Measurements from ENCODE around the gene EXOC3. TPM values are rescaled to one million over a fixed set of nuclear protein-coding genes. Genes with fewer than 3 reads are reported as not detected.

Gene EXOC3
- total RNA-seq, 1 donor from 2014 or later: 46.2 TPM

DNA sequence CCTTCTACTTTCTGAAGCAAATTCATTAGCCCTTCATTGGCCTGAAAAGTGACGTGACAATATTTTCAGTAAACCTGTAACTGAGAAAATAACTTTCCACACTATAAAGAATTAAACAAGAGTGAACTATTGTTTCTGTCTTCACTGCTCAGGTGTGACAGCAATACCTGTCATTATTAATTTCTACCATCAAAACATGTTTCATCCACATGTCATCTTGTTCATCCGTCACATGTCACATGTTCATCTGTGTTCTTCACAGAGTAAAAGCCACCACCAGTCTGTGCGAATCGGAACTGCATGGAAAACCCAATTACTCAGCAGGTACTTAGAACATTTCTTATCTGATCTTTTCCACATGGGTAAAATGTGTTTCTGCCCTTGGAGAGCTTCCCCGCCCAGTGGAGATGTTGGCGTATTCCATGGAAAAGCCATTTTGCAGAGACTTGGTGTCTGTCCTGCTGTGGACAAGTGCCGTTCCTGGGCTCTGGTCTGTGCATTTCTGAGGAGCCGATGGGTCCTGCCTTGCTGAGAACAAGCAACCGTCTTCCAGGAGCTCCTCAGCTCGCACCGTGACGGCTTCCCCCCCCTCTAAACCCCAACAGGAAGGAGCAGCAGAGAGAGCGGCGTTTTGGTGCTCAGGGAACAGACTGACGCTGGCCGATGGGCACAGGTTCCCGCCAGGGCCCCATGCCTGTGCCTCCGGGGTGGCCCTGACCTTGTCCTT, 10.6 kb upstream of the EXOC3 start:
- peaks cover 10% of the 10 kb centered on the region for H3K4me1 ChIP-seq
- H3K9me3 ChIP-seq (replicated peaks): no peaks in the 10 kb centered on the region
- no peaks in the 10 kb centered on the region for H3K36me3 ChIP-seq
- DNase-seq: no peak
- H3K27me3 ChIP-seq (ENCODE audit: low read depth): peaks cover 4% of the 10 kb centered on the region
- intact Hi-C loops (cut with micrococcal nuclease): no loop called here
- H3K27ac ChIP-seq (replicated peaks): no peak overlapping the region
- TF ChIP-seq, protein P1, sequence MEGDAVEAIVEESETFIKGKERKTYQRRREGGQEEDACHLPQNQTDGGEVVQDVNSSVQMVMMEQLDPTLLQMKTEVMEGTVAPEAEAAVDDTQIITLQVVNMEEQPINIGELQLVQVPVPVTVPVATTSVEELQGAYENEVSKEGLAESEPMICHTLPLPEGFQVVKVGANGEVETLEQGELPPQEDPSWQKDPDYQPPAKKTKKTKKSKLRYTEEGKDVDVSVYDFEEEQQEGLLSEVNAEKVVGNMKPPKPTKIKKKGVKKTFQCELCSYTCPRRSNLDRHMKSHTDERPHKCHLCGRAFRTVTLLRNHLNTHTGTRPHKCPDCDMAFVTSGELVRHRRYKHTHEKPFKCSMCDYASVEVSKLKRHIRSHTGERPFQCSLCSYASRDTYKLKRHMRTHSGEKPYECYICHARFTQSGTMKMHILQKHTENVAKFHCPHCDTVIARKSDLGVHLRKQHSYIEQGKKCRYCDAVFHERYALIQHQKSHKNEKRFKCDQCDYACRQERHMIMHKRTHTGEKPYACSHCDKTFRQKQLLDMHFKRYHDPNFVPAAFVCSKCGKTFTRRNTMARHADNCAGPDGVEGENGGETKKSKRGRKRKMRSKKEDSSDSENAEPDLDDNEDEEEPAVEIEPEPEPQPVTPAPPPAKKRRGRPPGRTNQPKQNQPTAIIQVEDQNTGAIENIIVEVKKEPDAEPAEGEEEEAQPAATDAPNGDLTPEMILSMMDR (IDR thresholded peaks at IDR 0.05; ENCODE audit: borderline replicate concordance): no peak
- H3K4me3 ChIP-seq: no peak overlapping the region

DNA sequence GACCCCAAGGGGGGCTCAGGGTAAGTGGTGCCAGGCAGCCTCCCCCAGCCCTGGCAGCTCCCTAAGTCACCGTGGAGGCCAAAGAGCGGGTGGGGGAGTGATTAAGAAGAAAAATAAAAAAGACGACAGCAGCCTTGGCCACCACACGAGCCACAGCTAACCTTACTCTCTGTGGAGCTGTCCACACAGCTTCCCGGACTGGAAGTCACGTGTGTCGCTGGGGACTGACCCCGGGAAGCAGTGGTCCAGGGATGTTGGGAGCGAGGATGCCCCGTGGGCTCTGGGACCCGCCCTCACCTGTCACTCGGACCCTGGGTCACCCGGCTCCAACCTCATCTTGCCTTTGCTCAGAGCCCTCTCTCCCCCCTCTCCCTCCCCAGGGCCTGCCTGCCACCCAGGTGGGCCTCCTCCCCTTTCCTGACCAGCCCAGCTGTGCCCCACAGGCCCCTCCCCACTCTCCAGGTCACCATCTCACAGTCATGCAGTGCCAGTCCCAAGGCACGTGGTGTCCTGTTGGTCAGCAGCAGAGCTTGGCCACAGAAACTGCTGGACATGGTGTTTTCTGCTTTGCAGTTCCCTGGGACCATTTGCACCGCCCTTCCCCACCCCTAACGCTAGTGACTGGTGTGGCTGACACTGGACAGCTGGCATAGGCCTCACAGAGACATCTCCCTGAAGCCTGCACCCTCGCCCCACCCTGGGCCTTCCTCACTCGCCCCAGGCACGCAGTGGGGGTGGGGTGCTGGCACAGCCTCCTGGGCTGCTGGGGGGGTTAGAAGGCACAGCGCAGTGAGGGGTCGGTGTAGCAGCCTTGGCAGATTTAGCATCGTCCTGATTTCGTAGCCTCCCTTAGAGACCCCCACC, 9.8 kb upstream of the EXOC3 start:
- TF ChIP-seq, protein P1 (IDR thresholded peaks at IDR 0.05; ENCODE audit: borderline replicate concordance): no peak
- H3K4me3 ChIP-seq: no peak overlapping the region
- peaks cover 10% of the 10 kb centered on the region for H3K4me1 ChIP-seq
- H3K27ac ChIP-seq (replicated peaks): no peak overlapping the region
- intact Hi-C loops (cut with micrococcal nuclease): no loop called here
- peaks cover 4% of the 10 kb centered on the region for H3K27me3 ChIP-seq (ENCODE audit: low read depth)
- H3K36me3 ChIP-seq: no peaks in the 10 kb centered on the region
- H3K9me3 ChIP-seq (replicated peaks): no peaks in the 10 kb centered on the region
- DNase-seq: no peak

GRCh38 chr5:433836-434235, 9.1 kb upstream of the EXOC3 start:
- intact Hi-C loops (cut with micrococcal nuclease): no loop called here

DNA sequence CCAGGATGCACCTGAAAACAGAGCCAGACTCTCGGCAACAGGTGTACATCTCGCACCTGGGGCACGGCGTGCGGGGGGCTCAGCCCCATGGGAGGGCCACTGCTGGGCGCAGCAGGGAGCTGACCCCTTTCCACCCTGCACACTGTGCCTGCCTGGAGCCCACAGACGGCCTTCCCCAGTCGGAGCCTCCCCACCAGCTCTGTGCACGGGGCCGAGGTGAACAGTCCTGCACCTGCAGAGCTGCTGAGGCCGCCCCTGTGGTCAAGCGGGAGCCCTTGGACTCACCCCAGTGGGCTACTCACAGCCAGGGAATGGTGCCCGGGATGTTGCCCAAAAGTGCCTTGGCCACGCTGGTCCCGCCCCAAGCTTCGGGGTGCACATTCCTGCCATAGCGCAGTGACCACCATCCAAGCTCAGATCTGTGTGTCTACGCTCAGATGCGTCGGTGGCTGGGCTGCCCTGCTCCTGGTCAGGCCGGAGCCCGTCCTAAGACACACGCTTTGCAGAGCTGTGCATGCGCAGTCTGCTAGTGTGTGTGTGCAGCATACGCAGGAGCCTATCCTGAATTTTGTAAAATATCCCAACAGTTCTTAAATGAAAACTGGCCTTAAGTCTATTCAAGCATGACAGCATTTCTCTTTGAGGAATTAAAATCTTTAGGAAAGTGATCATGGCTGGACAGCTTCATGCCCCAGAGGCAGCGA, 8.4 kb upstream of the EXOC3 start:
- TF ChIP-seq, protein P1 (IDR thresholded peaks at IDR 0.05; ENCODE audit: borderline replicate concordance): no peak
- intact Hi-C loops (cut with micrococcal nuclease): no loop called here

More at GRCh38 chr5:433836-434235, 9.1 kb upstream of the EXOC3 start:
- no peaks in the 10 kb centered on the region for H3K36me3 ChIP-seq
- H3K4me1 ChIP-seq: peaks cover 10% of the 10 kb centered on the region
- TF ChIP-seq, protein P1 (IDR thresholded peaks at IDR 0.05; ENCODE audit: borderline replicate concordance): no peak
- H3K27me3 ChIP-seq (ENCODE audit: low read depth): peaks cover 1% of the 10 kb centered on the region
- no peak for DNase-seq
- no peaks in the 10 kb centered on the region for H3K9me3 ChIP-seq (replicated peaks)
- H3K27ac ChIP-seq (replicated peaks): no peak overlapping the region
- no peak overlapping the region for H3K4me3 ChIP-seq

DNA sequence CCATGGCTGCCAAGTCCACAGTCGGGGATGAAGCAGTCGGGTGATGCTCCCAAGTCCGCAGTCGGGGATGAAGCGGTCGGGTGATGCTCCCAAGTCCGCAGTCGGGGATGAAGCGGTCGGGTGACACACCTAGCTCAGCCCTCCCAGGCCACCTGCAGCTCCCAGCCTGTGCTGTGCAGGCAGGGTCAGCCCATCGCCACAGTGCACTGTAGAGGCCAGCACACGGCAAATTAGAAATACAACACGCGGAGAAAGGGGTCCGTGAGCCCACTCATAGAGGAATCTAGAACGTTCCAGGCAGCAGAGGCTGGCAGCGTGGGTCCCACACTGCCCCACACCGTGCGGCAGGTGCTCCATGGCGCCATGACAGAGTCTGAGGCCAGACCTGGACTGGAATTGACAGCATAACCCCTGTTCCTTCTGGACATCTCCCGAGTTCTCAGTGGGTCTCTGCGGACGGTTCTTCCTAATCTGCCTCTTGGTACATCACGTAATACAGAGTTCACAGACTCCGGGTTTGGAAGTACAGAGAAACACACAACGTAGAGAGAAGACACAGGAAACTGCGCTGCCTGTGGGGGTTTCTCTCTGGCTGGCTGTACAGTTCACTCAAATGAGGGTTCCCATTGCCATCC, 7.7 kb upstream of the EXOC3 start:
- Histone ChIP-seq H3K4me1 (peaks cover 6% of the 10 kb centered on the region), H3K36me3 (no peaks in the 10 kb centered on the region), H3K9me3 (replicated peaks) (no peaks in the 10 kb centered on the region), H3K27ac (replicated peaks) (no peak overlapping the region), H3K4me3 (no peak overlapping the region), H3K27me3 (ENCODE audit: low read depth) (no peaks in the 10 kb centered on the region)
- intact Hi-C loops (cut with micrococcal nuclease): no loop called here
- DNase-seq: no peak
- TF ChIP-seq, protein P1 (IDR thresholded peaks at IDR 0.05; ENCODE audit: borderline replicate concordance): no peak

More for the DNA sequence above, 8.4 kb upstream of the EXOC3 start:
- peaks cover 10% of the 10 kb centered on the region for H3K4me1 ChIP-seq
- H3K4me3 ChIP-seq: no peak overlapping the region
- no peak for DNase-seq
- H3K27ac ChIP-seq (replicated peaks): no peak overlapping the region
- no peaks in the 10 kb centered on the region for H3K36me3 ChIP-seq
- H3K27me3 ChIP-seq (ENCODE audit: low read depth): no peaks in the 10 kb centered on the region
- no peaks in the 10 kb centered on the region for H3K9me3 ChIP-seq (replicated peaks)
